Eye (tissue), 1 donor: ENCODE data around the gene PFDN4.

Source experiments
- DNase-seq: peaks from one replicate; pipeline ENCODE4 v3.0.0-alpha.2; 2015

Gene PFDN4

GRCh38 chr20:54207743-54208547 is at the start of gene PFDN4:
TSS of gene PFDN4 (plus strand) at chr20:54208087. CDS start at chr20:54208101, 14 bp downstream.
- DNase-seq: peak; percentile 95

- no peak for DNase-seq
Observed at GRCh38 chr20:54158226-54158625, 49.7 kb upstream of the PFDN4 start.

- DNase-seq: no peak
Observed at GRCh38 chr20:54158856-54159418, 49.0 kb upstream of the PFDN4 start.

GRCh38 chr20:54160065-54161007 is 47.6 kb upstream of the PFDN4 start:
- no peak for DNase-seq

- DNase-seq: no peak
Observed at GRCh38 chr20:54161008-54161820, 46.7 kb upstream of the PFDN4 start.

- DNase-seq: no peak
Observed at GRCh38 chr20:54161821-54162149, 46.1 kb upstream of the PFDN4 start.

GRCh38 chr20:54162378-54163009 is 45.4 kb upstream of the PFDN4 start:
- no peak for DNase-seq

GRCh38 chr20:54163402-54163801 is 44.5 kb upstream of the PFDN4 start:
- no peak for DNase-seq

- no peak for DNase-seq
Observed at GRCh38 chr20:54165014-54165413, 42.9 kb upstream of the PFDN4 start.

GRCh38 chr20:54165803-54166202 is 42.1 kb upstream of the PFDN4 start:
- no peak for DNase-seq

- DNase-seq: no peak
Observed at GRCh38 chr20:54166987-54167662, 40.8 kb upstream of the PFDN4 start.

GRCh38 chr20:54167909-54168872 is 39.7 kb upstream of the PFDN4 start:
- no peak for DNase-seq

- no peak for DNase-seq
Observed at GRCh38 chr20:54168961-54169862, 38.7 kb upstream of the PFDN4 start.

- DNase-seq: no peak
Observed at GRCh38 chr20:54170026-54170471, 37.8 kb upstream of the PFDN4 start.

- no peak for DNase-seq
Observed at GRCh38 chr20:54170963-54171362, 36.9 kb upstream of the PFDN4 start.

- peak; percentile 15 for DNase-seq
Observed at GRCh38 chr20:54172532-54172855, 35.4 kb upstream of the PFDN4 start.

- DNase-seq: peak; percentile 75
Observed at GRCh38 chr20:54172856-54173652, 34.8 kb upstream of the PFDN4 start.
